Globus pallidus (tissue), 1 donor: Measurements from ENCODE around the gene PRPH2.
"Not testable (repeated sequence)": the region's sequence is repeated elsewhere in the genome, so short reads cannot be mapped to it uniquely, and the experiment has no call there.

Source experiments
- DNase-seq: peaks from one replicate; pipeline ENCODE4 v3.0.0-alpha.2; 2015; ENCODE audit warnings: low spot score

The PRPH2 gene

GRCh38 chr6:42742116-42742894 is 19.9 kb upstream of the PRPH2 start:
- no peak for DNase-seq

- no peak for DNase-seq
Measured at GRCh38 chr6:42740725-42741124, 18.3 kb upstream of the PRPH2 start.

GRCh38 chr6:42735976-42736375 is 13.6 kb upstream of the PRPH2 start:
- DNase-seq: no peak

GRCh38 chr6:42733867-42734481 is 11.6 kb upstream of the PRPH2 start:
- DNase-seq: not testable (repeated sequence)

- DNase-seq: no peak
Measured at GRCh38 chr6:42729731-42730130, 7.3 kb upstream of the PRPH2 start.

- peak; percentile 2 for DNase-seq
Measured at GRCh38 chr6:42727627-42728026, 5.2 kb upstream of the PRPH2 start.

GRCh38 chr6:42727087-42727611 is 4.8 kb upstream of the PRPH2 start:
- peak; percentile 19 for DNase-seq

- DNase-seq: peak; percentile 90
Measured at GRCh38 chr6:42726485-42727086, 4.2 kb upstream of the PRPH2 start.

GRCh38 chr6:42726026-42726425 is 3.6 kb upstream of the PRPH2 start:
- DNase-seq: peak; percentile 1

- DNase-seq: no peak
Measured at GRCh38 chr6:42724825-42725224, 2.4 kb upstream of the PRPH2 start.

- no peak for DNase-seq
Measured at GRCh38 chr6:42720739-42721138, 1.7 kb downstream of the PRPH2 start.

GRCh38 chr6:42715871-42716270 is 6.5 kb downstream of the PRPH2 start:
- no peak for DNase-seq

GRCh38 chr6:42714098-42714761 is 8.2 kb downstream of the PRPH2 start:
- DNase-seq: no peak

- DNase-seq: no peak
Measured at GRCh38 chr6:42711930-42712329, 10.5 kb downstream of the PRPH2 start.

GRCh38 chr6:42710316-42710715 is 12.1 kb downstream of the PRPH2 start:
- no peak for DNase-seq

- DNase-seq: no peak
Measured at GRCh38 chr6:42709871-42710270, 12.5 kb downstream of the PRPH2 start.

GRCh38 chr6:42708096-42708495 is 14.3 kb downstream of the PRPH2 start:
- DNase-seq: no peak

- DNase-seq: no peak
Measured at GRCh38 chr6:42707595-42707994, 14.8 kb downstream of the PRPH2 start.

- DNase-seq: no peak
Measured at GRCh38 chr6:42704937-42705374, 17.4 kb downstream of the PRPH2 start.

- DNase-seq: no peak
Measured at GRCh38 chr6:42704251-42704936, 18.0 kb downstream of the PRPH2 start.

GRCh38 chr6:42702786-42703185 is 19.6 kb downstream of the PRPH2 start:
- DNase-seq: not testable (repeated sequence)

GRCh38 chr6:42702200-42702599 is 20.2 kb downstream of the PRPH2 start:
- DNase-seq: no peak
